Lower leg skin (tissue), 3 donors: Measurements from ENCODE around the gene LRRC23.

Experiments used
- POLR2A ChIP-seq, 2 donors: fragments of 450-650 bp; IDR thresholded peaks; one replicate each; pipeline ENCODE4 v1.6.1; 2016 to 2017; ENCODE audit warnings: antibody characterized with exemption in 2 of 2, mild to moderate bottlenecking in 1 of 2, moderate library complexity in 1 of 2
- TF ChIP-seq, protein P1 (sequence below), 3 donors: fragments of 450-650 bp; IDR thresholded peaks; one replicate each; pipeline ENCODE4 v1.5.1; 2016; ENCODE audit warnings: antibody characterized with exemption in 3 of 3, mild to moderate bottlenecking in 3 of 3, moderate library complexity in 2 of 3

DNA sequence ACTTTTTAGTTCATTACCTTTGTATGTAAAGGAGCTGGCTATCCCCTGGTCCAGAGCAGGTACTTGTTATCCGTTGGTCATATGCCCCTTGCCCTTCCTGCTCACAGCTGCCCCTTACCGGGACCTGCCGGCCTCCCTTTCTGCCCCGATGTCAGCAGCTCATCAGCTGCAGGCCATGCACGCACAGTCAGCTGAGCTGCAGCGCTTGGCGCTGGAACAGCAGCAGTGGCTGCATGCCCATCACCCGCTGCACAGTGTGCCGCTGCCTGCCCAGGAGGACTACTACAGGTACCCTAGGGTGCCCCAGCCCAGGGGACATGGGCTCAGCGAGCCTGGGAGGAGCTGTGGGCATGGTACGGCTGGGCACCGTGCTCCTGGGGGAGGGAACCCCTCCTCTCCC lies 36.6 kb downstream of the LRRC23 start:
- no peak for TF ChIP-seq POLR2A (IDR thresholded peaks at IDR 0.05)
- TF ChIP-seq, protein P1, sequence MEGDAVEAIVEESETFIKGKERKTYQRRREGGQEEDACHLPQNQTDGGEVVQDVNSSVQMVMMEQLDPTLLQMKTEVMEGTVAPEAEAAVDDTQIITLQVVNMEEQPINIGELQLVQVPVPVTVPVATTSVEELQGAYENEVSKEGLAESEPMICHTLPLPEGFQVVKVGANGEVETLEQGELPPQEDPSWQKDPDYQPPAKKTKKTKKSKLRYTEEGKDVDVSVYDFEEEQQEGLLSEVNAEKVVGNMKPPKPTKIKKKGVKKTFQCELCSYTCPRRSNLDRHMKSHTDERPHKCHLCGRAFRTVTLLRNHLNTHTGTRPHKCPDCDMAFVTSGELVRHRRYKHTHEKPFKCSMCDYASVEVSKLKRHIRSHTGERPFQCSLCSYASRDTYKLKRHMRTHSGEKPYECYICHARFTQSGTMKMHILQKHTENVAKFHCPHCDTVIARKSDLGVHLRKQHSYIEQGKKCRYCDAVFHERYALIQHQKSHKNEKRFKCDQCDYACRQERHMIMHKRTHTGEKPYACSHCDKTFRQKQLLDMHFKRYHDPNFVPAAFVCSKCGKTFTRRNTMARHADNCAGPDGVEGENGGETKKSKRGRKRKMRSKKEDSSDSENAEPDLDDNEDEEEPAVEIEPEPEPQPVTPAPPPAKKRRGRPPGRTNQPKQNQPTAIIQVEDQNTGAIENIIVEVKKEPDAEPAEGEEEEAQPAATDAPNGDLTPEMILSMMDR (IDR thresholded peaks at IDR 0.05) = no peak
